ENCODE results near the gene PRDM16. TPM values are rescaled to one million over a fixed set of nuclear protein-coding genes. Genes with fewer than 3 reads are reported as not detected.
A peak's percentile ranks its signal among the peaks of the same experiment; 100 is the strongest.

The PRDM16 gene
- total RNA-seq, 2 donors from 2014 or later, result 0.79 to 6.1 TPM

GRCh38 chr1:3167255-3167654, 98.3 kb downstream of the PRDM16 start:
- Histone ChIP-seq H3K27ac (no peak overlapping the region), H3K4me1 (peaks cover 9% of the 10 kb centered on the region), H3K36me3 (no peaks in the 10 kb centered on the region), H3K27me3 (no peaks in the 10 kb centered on the region), H3K4me3 (no peak overlapping the region), H3K9me3 (no peaks in the 10 kb centered on the region), H3K9ac (ENCODE audit: low read depth in 2 of 2, low read length in 2 of 2) (no peak overlapping the region)
- no peak for DNase-seq
- no peak for TF ChIP-seq CTCF (IDR thresholded peaks at IDR 0.05)
- intact Hi-C loops (cut with DNase I), result no loop called here

- Histone ChIP-seq H3K27me3 (no peaks in the 10 kb centered on the region), H3K4me3 (no peak overlapping the region), H3K9me3 (no peaks in the 10 kb centered on the region), H3K4me1 (peaks cover 9% of the 10 kb centered on the region), H3K9ac (ENCODE audit: low read depth in 2 of 2, low read length in 2 of 2) (no peak overlapping the region), H3K36me3 (no peaks in the 10 kb centered on the region), H3K27ac (no peak overlapping the region)
- DNase-seq, result no peak
- no peak for TF ChIP-seq CTCF (IDR thresholded peaks at IDR 0.05)
- intact Hi-C loops (cut with DNase I), result no loop called here
Observed at GRCh38 chr1:3168678-3169077, 99.7 kb downstream of the PRDM16 start.

- TF ChIP-seq CTCF (IDR thresholded peaks at IDR 0.05), result no peak
- Histone ChIP-seq H3K36me3 (no peaks in the 10 kb centered on the region), H3K9me3 (no peaks in the 10 kb centered on the region), H3K9ac (ENCODE audit: low read depth in 2 of 2, low read length in 2 of 2) (no peak overlapping the region), H3K4me1 (peaks cover 9% of the 10 kb centered on the region), H3K27me3 (no peaks in the 10 kb centered on the region), H3K27ac (no peak overlapping the region), H3K4me3 (no peak overlapping the region)
- intact Hi-C loops (cut with DNase I), result no loop called here
- no peak for DNase-seq
Observed at GRCh38 chr1:3169665-3170356, 100.8 kb downstream of the PRDM16 start.

GRCh38 chr1:3170561-3171453, 101.8 kb downstream of the PRDM16 start:
- Histone ChIP-seq H3K4me3 (peak overlapping the region; percentile 21), H3K27me3 (no peaks in the 10 kb centered on the region)

GRCh38 chr1:3171761-3172160, 102.8 kb downstream of the PRDM16 start:
- Histone ChIP-seq H3K9me3 (no peaks in the 10 kb centered on the region), H3K4me3 (no peak overlapping the region), H3K4me1 (peaks cover 9% of the 10 kb centered on the region), H3K9ac (ENCODE audit: low read depth in 2 of 2, low read length in 2 of 2) (no peak overlapping the region), H3K36me3 (no peaks in the 10 kb centered on the region), H3K27me3 (no peaks in the 10 kb centered on the region), H3K27ac (no peak overlapping the region)
- no peak for DNase-seq
- no peak for TF ChIP-seq CTCF (IDR thresholded peaks at IDR 0.05)
- intact Hi-C loops (cut with DNase I), result no loop called here

More at GRCh38 chr1:3170561-3171453, 101.8 kb downstream of the PRDM16 start:
- Histone ChIP-seq H3K36me3 (no peaks in the 10 kb centered on the region), H3K4me1 (peaks cover 9% of the 10 kb centered on the region), H3K9ac (ENCODE audit: low read depth in 2 of 2, low read length in 2 of 2) (no peak overlapping the region), H3K27ac (peak overlapping the region; percentile 53), H3K9me3 (no peaks in the 10 kb centered on the region)
- TF ChIP-seq CTCF (IDR thresholded peaks at IDR 0.05), result no peak
- intact Hi-C loops (cut with DNase I), result no loop called here
- DNase-seq, result peak; percentile 72

All from colonic mucosa (tissue), 4 donors.